ENCODE data around the gene USP7. TPM values are rescaled to one million over a fixed set of nuclear protein-coding genes. Genes with fewer than 3 reads are reported as not detected.

Gene USP7
- polyA plus RNA-seq, 1 of the 3 experiments (the other 2 are of a cell fraction): 8.6 TPM

DNA sequence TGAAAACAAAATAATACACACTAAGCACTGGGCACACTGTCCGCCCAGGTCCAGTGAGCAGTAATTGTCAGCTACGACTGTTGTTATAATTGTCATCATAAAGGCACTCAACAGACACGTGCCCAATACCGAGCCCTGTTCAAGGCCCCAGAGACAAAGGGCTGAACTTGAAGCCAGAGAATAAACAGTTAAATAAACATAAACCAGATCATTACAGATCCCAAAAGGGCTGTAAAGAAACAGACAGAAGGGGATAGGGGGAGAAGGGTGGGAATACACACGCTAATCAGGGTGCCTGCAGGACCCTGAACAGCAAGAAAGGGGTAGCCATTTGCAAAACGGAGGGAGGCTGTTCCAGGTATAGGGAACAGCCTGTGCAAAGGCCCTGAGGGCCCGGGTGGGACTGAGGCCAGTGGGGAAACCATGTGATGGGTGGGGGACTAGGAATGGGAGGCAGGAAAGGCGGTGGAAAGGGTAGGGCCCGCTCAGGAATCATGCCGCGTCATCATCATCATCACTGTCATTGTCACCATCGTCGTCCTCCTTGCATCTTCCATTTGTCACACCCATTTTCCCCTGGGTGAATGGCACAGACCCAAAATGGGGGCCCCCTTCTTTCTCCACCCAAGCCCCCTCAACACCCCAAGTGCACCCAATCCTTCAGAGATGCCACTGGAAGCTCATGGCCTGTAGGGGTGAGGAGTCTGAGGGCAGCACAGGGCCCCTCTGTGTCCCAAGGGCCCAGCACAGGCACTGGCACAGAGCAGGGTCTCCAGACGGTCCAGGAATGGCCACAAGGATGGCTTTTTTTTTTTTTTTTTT is 101.2 kb downstream of the USP7 start:
- H3K4me3 ChIP-seq (ENCODE audit: low read depth in 2 of 2, low read length in 1 of 2): no peak overlapping the region
- H3K79me2 ChIP-seq (ENCODE audit: insufficient read depth): peaks cover 94% of the 10 kb centered on the region
- no peak overlapping the region for H3K4me2 ChIP-seq
- no peak overlapping the region for H3K9ac ChIP-seq
- no peaks in the 10 kb centered on the region for H3K9me3 ChIP-seq
- no peak for DNase-seq
- peaks cover 25 to 33% of the 10 kb centered on the region in 2 experiments; a peak in 2 of 4 replicates for H3K4me1 ChIP-seq (ENCODE audit: control insufficient read depth in 1 of 2, insufficient read depth in 2 of 2, low read depth in 1 of 2, low read length in 1 of 2)
- peaks cover 0 to 9% of the 10 kb centered on the region in 2 experiments for H3K36me3 ChIP-seq (replicated peaks in 1 of 2; ENCODE audit: control insufficient read depth in 1 of 2, insufficient read depth in 2 of 2, low read length in 1 of 2)
- H3K27me3 ChIP-seq (ENCODE audit: insufficient read depth): no peaks in the 10 kb centered on the region
- no peak overlapping the region for H2AFZ ChIP-seq (ENCODE audit: low read depth)
- no peaks in the 10 kb centered on the region for H3F3A ChIP-seq (replicated peaks; ENCODE audit: insufficient read depth)
- H3K9me2 ChIP-seq: no peaks in the 10 kb centered on the region
- H3K27ac ChIP-seq (ENCODE audit: low read depth in 2 of 2, low read length in 1 of 2): no peak overlapping the region
- POLR2A ChIA-PET: interaction anchor here (1.0 to 1.1 kb wide), 3 partner anchors 10 to 59 kb away, joined by 3 to 6 read pairs (median 3); no protein-coding TSS in a partner anchor
- WGBS (ENCODE audit: low lambda C conversion rate): 94% methylated on average over 14 of the region's 14 CpGs
- H4K20me1 ChIP-seq (ENCODE audit: insufficient read depth): peaks cover 65% of the 10 kb centered on the region
- TF ChIP-seq CHD2 (IDR thresholded peaks at IDR 0.05; ENCODE audit: low read length, partially characterized antibody): peak; percentile 8
- TF ChIP-seq RFX5 (IDR thresholded peaks at IDR 0.05; ENCODE audit: low read length): no peak
- TF ChIP-seq FOXJ3 (CRISPR knock-in tag; IDR thresholded peaks at IDR 0.05): no peak
- CTCF ChIA-PET: interaction anchor here (1.0 to 1.6 kb wide), 4 partner anchors 10 to 207 kb away, joined by 3 to 7 read pairs (median 3); no protein-coding TSS in a partner anchor

DNA sequence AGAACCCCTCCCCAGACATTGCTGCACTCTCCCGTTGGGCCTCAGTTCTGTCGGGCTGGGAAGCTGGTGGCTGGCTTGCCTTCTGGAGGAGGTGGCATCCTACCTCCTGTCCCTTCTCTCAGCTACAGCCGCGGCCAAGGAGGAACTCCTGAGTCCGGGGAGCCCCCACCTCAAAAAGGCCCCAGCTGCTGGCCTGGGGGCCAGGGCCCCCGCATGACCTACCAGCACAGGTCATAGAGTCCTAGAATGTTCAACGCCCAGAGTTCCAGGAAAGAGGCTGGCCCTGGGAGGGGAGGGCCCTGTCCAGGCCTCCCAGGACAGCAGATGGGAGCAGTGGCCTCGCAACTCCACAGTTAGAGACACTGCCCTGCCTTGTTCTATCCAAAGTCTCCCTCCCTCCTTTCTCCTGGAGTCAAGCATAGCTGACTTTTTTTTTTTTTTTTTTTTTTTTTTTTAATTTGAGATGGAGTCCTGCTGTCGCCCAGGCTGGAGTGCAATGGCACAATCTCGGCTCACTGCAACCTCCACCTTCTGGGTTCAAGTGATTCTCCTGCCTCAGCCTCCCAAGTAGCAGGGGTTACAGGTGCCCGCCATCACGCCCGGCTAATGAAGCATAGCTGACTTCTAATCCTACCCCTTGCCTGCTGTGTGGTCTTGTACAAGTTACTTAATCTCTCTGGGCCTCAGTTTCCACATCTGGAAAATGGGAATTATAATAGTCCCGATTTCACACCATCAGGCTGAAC is 102.0 kb downstream of the USP7 start:
- Histone ChIP-seq H3K79me2 (ENCODE audit: insufficient read depth) (peaks cover 86% of the 10 kb centered on the region), H3K27me3 (ENCODE audit: insufficient read depth) (no peaks in the 10 kb centered on the region), H3K4me3 (ENCODE audit: low read depth in 2 of 2, low read length in 1 of 2) (no peak overlapping the region), H2AFZ (ENCODE audit: low read depth) (no peak overlapping the region), H3K9me3 (no peaks in the 10 kb centered on the region), H3K4me1 (ENCODE audit: control insufficient read depth in 1 of 2, insufficient read depth in 2 of 2, low read depth in 1 of 2, low read length in 1 of 2) (peaks cover 25 to 27% of the 10 kb centered on the region in 2 experiments; a peak in 2 of 4 replicates), H3F3A (replicated peaks; ENCODE audit: insufficient read depth) (no peaks in the 10 kb centered on the region), H3K9me2 (no peaks in the 10 kb centered on the region), H3K36me3 (replicated peaks in 1 of 2; ENCODE audit: control insufficient read depth in 1 of 2, insufficient read depth in 2 of 2, low read length in 1 of 2) (peaks cover 0 to 9% of the 10 kb centered on the region in 2 experiments), H3K27ac (ENCODE audit: low read depth in 2 of 2, low read length in 1 of 2) (no peak overlapping the region; a peak in 1 of 4 replicates), H3K9ac (no peak overlapping the region), H4K20me1 (ENCODE audit: insufficient read depth) (peaks cover 67% of the 10 kb centered on the region), H3K4me2 (no peak overlapping the region)
- CTCF ChIA-PET: interaction anchor here (1.0 to 1.4 kb wide), 4 partner anchors 10 to 206 kb away, joined by 3 read pairs; no protein-coding TSS in a partner anchor
- 89% methylated on average over 11 of the region's 14 CpGs for WGBS (ENCODE audit: low lambda C conversion rate)
- no peak for DNase-seq
- POLR2A ChIA-PET: interaction anchor here (1.0 to 1.4 kb wide), 2 partner anchors 10 to 23 kb away, joined by 3 to 5 read pairs; no protein-coding TSS in a partner anchor
- TF ChIP-seq EZH2phosphoT487 (IDR thresholded peaks at IDR 0.05; ENCODE audit: borderline replicate concordance, low read depth): no peak
- no peak for TF ChIP-seq FOXJ3 (CRISPR knock-in tag; IDR thresholded peaks at IDR 0.05)
- TF ChIP-seq RXRA (IDR thresholded peaks at IDR 0.05; ENCODE audit: borderline replicate concordance, low read depth): no peak
- no peak for TF ChIP-seq GATA2 (CRISPR knock-in tag; IDR thresholded peaks at IDR 0.05)
- no peak for TF ChIP-seq RFX5 (IDR thresholded peaks at IDR 0.05; ENCODE audit: low read length)
- TF ChIP-seq TAF1 (IDR thresholded peaks at IDR 0.05; ENCODE audit: borderline replicate concordance, low read depth, low read length): no peak
- no peak for TF ChIP-seq EP300 (IDR thresholded peaks at IDR 0.05; ENCODE audit: borderline replicate concordance in 1 of 2, low read depth in 1 of 2, low read length in 1 of 2)
- TF ChIP-seq RAD21 (IDR thresholded peaks at IDR 0.05; ENCODE audit: low read length): no peak
- TF ChIP-seq, protein P1, sequence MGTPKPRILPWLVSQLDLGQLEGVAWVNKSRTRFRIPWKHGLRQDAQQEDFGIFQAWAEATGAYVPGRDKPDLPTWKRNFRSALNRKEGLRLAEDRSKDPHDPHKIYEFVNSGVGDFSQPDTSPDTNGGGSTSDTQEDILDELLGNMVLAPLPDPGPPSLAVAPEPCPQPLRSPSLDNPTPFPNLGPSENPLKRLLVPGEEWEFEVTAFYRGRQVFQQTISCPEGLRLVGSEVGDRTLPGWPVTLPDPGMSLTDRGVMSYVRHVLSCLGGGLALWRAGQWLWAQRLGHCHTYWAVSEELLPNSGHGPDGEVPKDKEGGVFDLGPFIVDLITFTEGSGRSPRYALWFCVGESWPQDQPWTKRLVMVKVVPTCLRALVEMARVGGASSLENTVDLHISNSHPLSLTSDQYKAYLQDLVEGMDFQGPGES (IDR thresholded peaks at IDR 0.05; ENCODE audit: low read depth, low read length): no peak
- TF ChIP-seq POLR2AphosphoS5 (IDR thresholded peaks at IDR 0.05; ENCODE audit: low read depth, low read length): no peak
- no peak for TF ChIP-seq NRF1 (IDR thresholded peaks at IDR 0.05; ENCODE audit: low read depth, low read length)
- no peak for TF ChIP-seq SIN3A (IDR thresholded peaks at IDR 0.05; ENCODE audit: borderline replicate concordance, low read depth, low read length)
- no peak for TF ChIP-seq ELF1 (IDR thresholded peaks at IDR 0.05)
- TF ChIP-seq, protein P2, sequence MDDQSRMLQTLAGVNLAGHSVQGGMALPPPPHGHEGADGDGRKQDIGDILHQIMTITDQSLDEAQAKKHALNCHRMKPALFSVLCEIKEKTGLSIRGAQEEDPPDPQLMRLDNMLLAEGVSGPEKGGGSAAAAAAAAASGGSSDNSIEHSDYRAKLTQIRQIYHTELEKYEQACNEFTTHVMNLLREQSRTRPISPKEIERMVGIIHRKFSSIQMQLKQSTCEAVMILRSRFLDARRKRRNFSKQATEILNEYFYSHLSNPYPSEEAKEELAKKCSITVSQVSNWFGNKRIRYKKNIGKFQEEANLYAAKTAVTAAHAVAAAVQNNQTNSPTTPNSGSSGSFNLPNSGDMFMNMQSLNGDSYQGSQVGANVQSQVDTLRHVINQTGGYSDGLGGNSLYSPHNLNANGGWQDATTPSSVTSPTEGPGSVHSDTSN (IDR thresholded peaks at IDR 0.05): no peak
- TF ChIP-seq CHD2 (IDR thresholded peaks at IDR 0.05; ENCODE audit: low read length, partially characterized antibody): no peak
- TF ChIP-seq RCOR1 (IDR thresholded peaks at IDR 0.05; ENCODE audit: low read length): no peak
- TF ChIP-seq, protein P3, sequence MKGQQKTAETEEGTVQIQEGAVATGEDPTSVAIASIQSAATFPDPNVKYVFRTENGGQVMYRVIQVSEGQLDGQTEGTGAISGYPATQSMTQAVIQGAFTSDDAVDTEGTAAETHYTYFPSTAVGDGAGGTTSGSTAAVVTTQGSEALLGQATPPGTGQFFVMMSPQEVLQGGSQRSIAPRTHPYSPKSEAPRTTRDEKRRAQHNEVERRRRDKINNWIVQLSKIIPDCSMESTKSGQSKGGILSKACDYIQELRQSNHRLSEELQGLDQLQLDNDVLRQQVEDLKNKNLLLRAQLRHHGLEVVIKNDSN (IDR thresholded peaks at IDR 0.05; ENCODE audit: borderline replicate concordance, low read depth): no peak
